WI38 (cell line): ENCODE data around the gene TRABD2B.

Source experiments
- H3K4me3 ChIP-seq: 2 replicates; pipeline ENCODE4 v1.5.1; 2011; ENCODE audit warnings: low read depth, mild to moderate bottlenecking, control low read depth, low read length
- TF ChIP-seq, protein P1 (sequence below): IDR thresholded peaks from 2 replicates; pipeline ENCODE4 v1.5.1; 2012; ENCODE audit warnings: low read depth, mild to moderate bottlenecking, control low read depth, low read length

TRABD2B gene

DNA sequence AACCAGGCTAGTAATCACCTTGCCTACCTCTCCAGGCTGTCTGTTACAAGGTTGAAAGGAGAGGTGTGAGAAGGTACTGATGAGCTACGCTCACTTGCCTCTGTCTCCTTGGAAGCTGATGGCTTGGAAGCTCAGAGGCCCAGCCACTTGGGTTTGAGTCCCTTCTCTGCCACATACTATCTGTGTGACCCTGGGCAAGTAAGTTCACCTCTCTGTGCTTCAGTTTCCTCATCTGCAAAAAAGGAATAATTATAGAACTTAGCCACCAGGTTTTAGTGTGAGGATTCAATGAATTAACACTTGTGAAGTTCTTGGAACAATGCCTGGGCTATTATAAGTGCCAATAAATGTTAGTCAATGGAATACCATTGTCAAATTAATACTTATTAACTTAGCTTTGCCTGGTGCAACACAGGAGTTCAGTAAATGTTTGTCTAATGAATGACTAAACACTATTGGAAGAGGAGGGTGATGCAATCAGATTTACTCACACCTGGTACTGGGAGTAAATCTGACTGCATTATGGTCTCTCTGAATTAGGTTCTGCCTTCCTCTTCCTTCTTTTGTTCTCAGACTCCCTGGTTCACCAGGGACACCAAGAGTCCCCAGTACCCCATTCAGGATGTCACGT, 55.5 kb downstream of the TRABD2B start:
- TF ChIP-seq, protein P1, sequence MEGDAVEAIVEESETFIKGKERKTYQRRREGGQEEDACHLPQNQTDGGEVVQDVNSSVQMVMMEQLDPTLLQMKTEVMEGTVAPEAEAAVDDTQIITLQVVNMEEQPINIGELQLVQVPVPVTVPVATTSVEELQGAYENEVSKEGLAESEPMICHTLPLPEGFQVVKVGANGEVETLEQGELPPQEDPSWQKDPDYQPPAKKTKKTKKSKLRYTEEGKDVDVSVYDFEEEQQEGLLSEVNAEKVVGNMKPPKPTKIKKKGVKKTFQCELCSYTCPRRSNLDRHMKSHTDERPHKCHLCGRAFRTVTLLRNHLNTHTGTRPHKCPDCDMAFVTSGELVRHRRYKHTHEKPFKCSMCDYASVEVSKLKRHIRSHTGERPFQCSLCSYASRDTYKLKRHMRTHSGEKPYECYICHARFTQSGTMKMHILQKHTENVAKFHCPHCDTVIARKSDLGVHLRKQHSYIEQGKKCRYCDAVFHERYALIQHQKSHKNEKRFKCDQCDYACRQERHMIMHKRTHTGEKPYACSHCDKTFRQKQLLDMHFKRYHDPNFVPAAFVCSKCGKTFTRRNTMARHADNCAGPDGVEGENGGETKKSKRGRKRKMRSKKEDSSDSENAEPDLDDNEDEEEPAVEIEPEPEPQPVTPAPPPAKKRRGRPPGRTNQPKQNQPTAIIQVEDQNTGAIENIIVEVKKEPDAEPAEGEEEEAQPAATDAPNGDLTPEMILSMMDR, result no peak
- no peak overlapping the region for H3K4me3 ChIP-seq

DNA sequence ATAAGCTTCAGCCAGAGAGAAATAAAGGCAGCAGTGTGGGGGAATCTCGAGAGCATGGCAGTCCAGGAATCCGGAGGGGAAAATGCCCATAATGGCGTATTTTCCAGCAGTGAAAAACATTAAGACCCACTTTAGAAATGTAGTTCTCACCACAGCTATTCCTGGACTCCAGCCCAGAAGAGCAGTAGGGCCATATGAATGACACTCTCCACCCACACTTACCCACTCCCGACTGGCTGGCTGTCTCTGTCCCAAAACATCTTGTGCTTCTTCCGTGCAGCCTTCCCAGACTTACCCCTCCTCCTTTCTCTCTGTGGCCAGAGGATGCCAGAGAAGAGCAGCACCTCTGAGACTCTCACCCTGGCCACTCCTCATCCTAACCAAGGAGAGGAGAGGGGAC, 56.4 kb downstream of the TRABD2B start:
- no peak overlapping the region for H3K4me3 ChIP-seq
- TF ChIP-seq, protein P1, result no peak

DNA sequence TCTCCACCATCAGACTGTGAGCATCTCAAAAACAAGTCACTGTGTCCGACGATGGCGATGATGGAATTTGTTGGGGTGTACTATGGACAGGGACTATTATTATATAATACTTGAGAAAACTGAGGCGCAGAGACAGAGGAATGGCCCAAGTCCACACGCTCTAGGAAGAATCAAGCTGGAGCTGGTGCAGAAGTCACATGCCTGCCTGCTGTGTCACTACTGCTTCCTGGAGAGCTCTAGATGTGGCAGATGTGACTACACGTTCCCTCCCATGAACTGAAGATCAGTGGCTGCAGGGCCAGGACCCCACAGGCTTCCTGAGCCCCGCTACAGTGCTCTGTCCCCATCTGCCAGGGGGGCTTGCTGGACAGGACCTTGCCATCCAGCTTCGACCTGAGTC, 56.9 kb downstream of the TRABD2B start:
- no peak overlapping the region for H3K4me3 ChIP-seq
- TF ChIP-seq, protein P1, result no peak

DNA sequence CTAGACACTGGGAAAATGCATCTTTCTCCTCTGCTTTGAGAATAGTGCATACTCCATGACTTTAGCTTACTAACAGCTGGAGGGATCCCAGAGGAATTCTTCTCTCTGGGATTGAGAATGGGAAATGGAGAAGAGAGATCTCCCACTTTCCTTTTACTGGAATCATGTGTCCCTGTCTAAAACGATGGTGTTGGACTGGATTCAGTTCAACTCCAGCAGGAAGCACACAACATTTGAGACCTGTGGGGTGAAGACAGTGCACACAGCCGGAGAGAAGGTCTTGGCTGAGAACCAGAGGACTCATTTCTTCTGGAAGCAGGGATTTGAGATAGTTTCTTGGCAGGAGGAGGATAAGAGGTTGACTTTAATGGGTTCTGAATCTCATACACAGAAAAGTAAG, 58.7 kb downstream of the TRABD2B start:
- no peak overlapping the region for H3K4me3 ChIP-seq
- TF ChIP-seq, protein P1, result no peak

DNA sequence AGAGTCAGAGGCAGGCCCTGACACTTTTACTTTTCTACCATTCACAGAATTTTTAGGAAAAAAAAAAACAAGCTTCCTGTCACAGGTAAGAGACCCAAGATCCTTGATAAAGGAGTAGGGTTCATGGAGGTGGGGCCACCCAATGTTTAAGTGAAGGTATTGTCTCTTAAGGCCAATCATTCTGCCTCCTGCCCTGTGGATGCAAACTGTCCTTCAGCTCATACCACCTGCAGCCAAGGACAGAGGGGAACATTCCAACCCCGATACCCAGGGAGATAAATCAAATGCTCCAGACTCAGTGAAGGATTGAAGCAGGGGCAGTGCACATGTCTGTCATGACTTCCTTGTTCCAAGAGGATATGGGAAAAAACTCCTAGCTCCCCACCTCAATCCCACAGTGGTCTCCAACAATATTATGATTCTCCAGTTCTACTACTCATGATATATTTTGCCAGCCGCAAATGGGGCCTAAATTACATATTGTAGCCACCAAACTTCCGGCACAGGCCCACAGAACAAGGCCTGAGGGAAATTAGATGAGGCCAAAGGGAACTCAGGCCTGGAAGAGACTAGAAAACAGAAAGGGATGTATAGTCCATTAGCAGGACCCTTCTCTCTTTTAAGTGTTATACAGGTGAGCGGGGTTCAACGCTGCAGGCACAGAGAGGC, 59.5 kb downstream of the TRABD2B start:
- TF ChIP-seq, protein P1, result no peak
- H3K4me3 ChIP-seq, result no peak overlapping the region

DNA sequence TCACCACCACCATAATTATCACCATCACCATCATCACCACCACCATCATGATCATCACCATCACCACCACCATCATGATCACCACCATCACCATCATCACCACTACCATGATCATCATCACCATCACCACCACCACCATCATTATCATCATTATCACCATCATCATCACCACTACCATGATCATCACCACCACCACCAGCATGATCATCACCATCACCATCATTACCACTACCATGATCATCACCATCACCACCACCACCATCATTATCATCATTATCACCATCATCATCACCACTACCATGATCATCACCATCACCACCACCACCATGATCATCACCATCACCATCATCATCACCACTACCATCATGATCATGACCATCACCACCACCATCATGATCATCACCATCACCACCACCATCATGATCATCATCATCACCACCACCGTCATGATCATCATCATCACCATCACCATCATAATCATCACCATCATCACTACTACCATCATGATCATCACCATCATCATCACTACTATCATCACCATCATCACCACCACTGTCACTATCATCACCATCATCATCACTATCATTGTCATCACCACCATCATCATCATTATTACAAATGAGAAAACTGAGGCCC, 60.2 kb downstream of the TRABD2B start:
- TF ChIP-seq, protein P1, result no peak
- no peak overlapping the region for H3K4me3 ChIP-seq

DNA sequence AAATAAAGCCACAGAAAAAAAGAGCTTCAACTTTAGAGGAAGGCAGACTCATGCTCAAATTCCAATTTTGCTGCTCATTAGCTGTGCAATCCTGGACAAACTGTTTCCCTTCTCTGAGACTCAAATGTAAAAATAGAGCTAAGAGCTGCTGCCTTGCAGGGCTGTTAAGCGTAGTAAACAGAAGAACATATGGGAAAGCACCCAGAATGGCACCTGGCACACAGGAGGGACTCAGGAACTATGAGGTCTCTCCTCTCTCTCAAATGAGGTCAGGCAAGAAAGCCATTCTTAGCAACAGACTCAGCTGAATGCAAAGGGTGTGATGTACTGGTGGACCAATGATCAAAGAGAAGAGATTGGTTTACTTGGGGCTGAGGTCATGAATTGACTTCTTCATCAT, 61.3 kb downstream of the TRABD2B start:
- TF ChIP-seq, protein P1, result no peak

More for the DNA sequence above, 61.3 kb downstream of the TRABD2B start:
- H3K4me3 ChIP-seq, result no peak overlapping the region
